GM18951 (cell line): ENCODE results near the gene MITF.
"Not testable (repeated sequence)": the region's sequence is repeated elsewhere in the genome, so short reads cannot be mapped to it uniquely, and the experiment has no call there.

Experiments
- POLR2A ChIP-seq: IDR thresholded peaks from 4 replicates; pipeline ENCODE4 v1.6.1; 2011; ENCODE audit warnings: mild to moderate bottlenecking; ENCODE audit not compliant: insufficient read length, insufficient read depth; ENCODE audit errors: extremely low read depth
- in situ Hi-C: fragments of 300-500 bp; cut with MboI; formaldehyde crosslinking; loops from one replicate; pipeline ENCODE4 v1.12.0; 2022; ENCODE audit warnings: low sequenced_read_pairs, mixed read lengths, inconsistent platforms; ENCODE audit not compliant: unreplicated experiment

Gene MITF

DNA sequence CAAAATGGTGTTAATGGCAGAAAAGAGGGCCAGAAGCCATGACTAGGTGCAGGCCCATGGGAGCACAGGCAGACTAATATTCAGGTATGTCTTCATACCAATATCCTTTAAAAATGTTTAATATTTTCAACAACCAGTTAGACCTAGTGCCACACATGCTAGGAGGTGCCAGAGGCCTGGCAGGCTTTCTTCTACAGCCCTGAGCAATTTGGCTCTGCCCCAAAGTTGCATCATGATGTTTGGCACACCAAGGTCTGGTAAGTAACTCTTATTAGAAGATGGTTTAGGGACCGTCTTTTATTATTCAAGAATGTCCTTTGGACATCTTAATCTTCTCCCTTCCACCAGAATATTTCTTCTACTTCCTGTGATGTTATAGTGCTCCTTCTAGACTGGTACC lies 34.8 kb downstream of the MITF start:
- no peak for TF ChIP-seq POLR2A
- in situ Hi-C loops: no loop called here

DNA sequence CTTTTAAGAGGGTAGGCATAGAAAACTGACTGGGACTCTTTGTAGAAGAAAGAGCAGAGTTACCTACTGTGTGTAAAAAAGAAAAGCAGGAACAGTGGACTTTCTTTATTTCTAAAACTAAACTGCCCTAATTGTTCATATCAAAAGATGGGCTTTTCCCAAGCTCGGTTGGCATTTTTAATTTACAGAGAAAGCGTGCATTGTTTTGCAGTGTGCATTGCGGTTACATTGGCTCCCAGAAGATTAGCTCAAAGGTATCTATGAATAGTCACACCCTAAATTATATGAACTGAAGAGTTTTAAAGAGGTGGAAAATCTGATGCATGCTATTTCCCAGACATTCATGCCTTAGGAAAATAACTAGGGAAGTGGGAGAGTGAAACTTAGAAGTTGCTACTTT lies 36.5 kb downstream of the MITF start:
- TF ChIP-seq POLR2A: no peak
- in situ Hi-C loops: no loop called here

DNA sequence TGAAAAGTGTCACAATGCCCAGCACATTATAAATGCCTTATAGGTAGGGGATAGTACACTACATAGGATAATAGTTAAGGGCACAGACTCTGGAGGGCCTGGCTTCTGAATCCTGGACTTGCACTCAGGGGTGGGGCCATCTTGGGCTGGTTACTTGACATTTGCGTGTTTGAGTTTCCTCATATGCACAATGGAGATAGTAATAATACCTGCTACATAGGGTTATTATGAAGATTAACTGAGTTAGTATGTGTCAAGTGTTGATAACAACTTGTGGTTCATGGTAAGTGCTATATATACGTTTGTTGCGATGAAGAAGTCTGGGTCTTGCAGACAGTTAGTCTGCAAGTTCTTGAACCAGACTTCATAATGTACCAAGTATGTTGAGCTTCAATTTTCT lies 37.0 kb downstream of the MITF start:
- TF ChIP-seq POLR2A: no peak
- in situ Hi-C loops: no loop called here

DNA sequence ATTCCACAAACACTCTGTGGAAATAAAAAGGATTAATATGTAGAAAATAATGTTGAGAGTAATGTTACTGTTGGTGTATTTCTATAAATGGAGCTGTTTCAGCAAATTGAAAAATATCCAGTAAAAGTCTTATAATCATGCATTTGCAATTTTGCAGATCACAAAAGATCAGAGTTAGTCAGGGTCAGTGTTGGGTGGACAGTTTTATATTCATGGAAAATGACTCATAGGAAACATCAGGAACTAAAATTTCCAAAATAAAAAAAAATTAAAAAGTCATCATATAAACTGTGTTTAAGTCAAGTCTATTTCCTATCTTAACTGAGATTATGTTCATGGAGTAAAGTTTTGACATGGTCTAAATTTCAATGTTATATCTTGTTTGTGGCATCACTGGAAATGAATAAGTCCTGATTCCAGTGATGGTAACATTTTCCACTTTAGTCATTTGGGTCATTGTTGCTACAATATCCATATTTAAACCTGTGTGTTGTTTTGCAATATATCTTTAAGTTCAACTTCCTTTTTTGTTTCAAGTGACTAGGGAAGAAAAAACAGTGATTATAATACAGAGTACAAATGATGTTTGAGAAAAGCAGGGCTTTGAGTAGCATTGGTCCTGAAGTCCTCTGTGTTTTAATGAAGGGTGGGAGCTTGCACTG lies 37.8 kb downstream of the MITF start:
- in situ Hi-C loops: no loop called here
- TF ChIP-seq POLR2A: no peak

DNA sequence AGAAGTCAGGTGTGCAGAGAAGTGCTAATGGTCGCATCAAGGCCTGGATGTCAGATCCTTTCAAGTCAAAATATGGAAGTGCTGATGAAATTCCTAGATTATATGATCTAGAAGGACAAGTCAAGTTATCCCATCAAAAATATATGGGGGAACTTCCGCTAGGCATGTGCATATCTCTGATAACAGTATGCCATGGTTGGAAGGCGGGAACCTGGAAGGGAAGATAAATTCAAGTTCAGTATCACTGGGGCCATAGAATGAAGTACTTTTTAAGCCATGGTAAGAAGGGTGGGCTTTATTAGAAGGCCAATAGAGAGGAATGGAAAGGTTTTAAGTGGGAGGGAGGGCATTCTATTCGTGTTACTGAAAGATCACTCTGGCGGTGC lies 38.3 kb downstream of the MITF start:
- in situ Hi-C loops: no loop called here
- no peak for TF ChIP-seq POLR2A

DNA sequence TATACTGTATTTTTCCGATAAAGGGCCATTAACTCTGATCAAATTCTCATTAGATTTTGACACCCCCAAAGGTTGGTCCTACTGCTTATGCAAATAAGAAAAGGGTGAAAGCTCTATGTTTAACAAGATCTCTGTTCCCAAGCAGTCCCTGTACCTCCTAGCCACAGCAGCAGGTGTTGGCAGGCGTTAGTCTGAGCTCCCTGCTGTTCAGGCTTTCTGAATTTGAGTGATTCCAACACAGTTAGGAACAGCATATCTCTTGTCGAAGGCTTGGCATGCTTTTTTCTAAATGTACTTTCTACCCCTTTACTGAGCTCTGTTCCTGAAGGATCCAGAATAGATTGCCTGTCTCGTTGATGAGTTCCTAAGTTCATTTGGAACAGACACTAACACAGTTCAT lies 42.3 kb downstream of the MITF start:
- no peak for TF ChIP-seq POLR2A
- in situ Hi-C loops: no loop called here

DNA sequence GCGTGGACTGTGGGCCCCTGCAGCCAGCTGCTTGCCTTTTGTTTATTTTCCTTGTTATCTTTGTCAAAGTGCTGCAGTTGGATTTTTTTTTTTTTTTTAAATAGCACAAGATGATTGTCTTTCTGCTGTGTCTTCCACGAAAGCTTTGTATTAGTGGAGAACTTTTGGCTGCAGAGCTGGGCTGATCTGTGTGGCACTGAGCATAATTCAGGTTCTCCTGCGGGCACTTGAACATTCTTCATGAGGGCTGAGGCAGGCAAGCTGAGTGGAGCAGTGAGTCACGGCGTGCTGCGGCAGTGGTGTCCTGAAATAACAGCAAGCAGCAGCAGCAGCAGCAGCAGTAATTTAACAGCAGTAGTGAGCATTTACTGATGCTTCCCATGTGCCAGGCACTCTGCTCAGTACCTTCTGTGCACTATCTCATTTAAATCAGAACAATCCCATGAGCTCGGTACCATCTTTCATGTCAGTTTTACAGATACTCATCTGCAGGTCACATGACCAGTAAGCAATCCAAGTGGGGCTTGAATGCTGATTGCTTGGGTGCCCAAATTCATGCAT lies 45.8 kb downstream of the MITF start:
- TF ChIP-seq POLR2A: no peak
- in situ Hi-C loops: no loop called here

DNA sequence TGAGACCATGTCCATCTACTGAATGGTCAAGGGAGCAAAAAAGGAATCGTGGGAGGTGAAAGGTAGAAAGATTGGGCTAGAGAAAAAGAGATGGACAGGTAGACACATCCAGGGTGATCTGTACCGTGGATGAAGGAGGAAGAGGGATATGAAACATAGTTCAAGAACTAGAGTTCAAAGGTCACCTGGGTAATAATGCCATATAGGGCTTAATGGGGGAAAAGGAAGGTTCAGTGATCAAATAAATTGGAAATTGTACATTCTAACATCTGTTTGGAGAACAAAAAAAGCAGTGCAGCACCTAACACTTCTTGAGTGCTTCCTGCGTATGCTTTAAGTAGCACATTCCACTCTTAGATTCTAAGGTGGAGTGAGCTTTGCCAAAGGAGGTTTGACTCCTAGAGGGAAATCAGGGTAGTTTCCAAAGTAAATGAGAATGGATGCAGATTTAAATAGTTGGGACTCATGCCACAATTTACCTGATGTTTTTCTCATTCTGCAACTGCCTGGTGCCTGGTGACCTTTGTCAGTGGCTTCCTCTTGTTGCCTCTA lies 46.6 kb downstream of the MITF start:
- TF ChIP-seq POLR2A: no peak
- in situ Hi-C loops: no loop called here

DNA sequence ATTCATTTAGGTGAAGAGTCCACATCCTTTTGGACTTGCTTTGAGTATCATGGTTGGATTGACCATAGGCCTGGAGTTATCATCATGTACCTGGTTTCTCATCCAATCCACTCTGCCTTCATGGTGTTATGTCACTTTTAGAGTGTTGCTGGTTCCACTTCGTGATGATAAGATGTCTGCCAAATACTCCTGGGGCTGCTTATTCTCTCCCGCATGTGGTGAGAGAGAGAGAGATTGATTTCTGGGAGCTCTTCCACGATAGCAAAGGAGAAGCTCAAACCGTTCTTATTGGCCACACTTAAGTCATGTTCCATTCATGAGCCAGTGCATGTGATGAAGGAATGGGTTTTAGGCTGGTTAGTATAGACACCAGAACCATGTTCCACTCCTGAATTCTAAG lies 47.6 kb downstream of the MITF start:
- TF ChIP-seq POLR2A: no peak
- in situ Hi-C loops: no loop called here

DNA sequence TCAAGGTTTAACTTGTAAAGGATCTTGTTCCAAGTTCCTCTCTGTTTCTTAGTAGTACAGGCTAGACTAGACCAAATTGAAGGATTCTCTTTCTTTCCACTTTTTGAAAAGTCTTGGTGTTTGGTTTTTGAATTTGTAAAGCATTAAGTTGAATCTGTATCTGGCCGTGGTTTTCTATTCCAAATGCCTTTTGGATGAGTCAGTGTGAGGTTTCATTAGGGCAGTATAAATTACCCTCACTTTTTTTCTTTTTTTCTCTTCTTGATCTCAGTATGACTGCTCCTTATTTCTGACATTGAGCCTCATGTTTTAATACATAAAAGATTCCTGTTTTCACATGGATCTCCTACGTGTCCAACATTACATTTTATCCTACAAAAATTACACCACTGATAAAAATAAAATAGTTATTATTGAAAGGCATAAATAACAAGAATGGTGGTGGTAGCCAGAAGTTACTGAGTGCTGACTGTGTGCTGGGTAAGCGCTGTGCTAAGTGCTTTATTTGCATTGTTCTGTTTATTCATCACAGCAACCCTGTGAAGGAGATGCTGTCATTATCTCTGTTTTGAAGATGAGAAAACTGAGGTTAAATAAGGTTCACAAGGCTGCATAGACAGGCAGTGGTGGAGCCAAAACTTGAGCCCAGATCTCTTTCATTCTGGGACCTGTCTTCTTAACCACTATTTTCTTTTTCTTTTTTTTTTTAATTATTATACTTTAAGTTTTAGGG lies 48.3 kb downstream of the MITF start:
- TF ChIP-seq POLR2A: no peak
- in situ Hi-C loops: no loop called here

DNA sequence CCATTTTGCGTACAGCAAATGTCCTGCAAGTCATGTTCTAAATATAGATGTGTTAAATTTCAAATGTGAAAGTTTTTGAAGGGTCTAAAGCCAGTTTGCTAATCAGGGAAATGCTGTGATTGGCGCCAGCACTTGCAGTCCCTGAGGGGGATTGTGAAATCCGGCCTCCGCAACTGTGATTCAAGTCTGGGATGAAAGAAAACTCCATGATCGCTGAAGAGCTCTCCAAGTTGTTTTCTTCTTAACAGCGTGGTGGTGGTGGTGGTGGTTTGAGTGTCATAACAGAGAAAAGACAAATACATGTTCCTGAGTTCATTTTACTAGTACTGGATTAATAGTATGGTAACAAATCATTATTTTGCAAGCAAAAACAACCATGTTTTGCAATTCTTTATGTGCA lies 51.8 kb downstream of the MITF start:
- no peak for TF ChIP-seq POLR2A
- in situ Hi-C loops: no loop called here

DNA sequence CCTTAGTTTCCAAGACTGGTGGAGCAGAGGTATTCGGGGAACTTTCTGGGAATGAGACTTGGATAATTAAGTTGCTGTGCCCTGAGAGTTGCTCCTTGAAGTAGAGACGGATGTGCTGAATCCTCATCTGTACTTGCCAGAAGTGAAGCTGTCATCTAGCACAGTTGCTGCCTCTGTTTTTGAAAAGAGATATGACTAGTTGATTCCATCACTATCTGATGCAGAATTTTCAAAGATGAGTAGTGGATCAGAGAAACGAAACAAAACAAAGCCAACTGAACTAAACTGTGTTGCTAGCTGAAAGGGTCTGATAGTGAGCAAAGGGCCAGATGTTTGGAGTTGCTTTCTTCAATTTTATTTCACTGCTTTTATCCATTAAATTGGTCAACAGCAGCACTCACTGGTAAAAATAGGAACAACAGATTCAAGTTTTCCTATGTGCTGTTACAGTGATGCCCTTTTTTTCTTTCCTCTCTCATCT lies 52.7 kb downstream of the MITF start:
- no peak for TF ChIP-seq POLR2A
- in situ Hi-C loops: no loop called here

DNA sequence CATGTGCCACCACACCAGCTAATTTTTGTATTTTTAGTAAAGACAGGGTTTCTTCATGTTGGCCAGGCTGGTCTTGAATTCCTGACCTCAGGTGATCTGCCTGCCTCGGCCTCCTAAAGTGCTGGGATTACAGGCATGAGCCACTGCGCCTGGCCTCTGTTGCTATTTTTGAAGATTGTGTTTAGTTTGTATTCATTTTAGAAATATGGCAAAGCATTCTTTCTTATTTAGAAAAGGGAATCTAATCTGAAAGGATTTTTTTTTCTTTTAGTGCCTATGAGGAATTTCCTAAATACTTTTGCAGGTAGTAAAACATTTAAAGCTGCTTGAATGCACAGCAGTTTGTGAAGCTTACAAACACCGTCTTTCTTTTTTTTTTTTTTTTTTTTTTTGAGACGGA lies 56.9 kb downstream of the MITF start:
- in situ Hi-C loops: not testable (repeated sequence)
